MM.1S (cell line): ENCODE measurements around the gene CCL24.

ENCODE experiments used
- EZH2 ChIP-seq: fragments of 300-600 bp; sonication (generic); optimal IDR thresholded peaks from 2 replicates; pipeline ENCODE3; 2017; ENCODE audit warnings: low read depth, mild to moderate bottlenecking, antibody characterized with exemption, low read length, mixed read lengths
- EZH2phosphoT487 ChIP-seq: fragments of 300-600 bp; sonication (generic); IDR thresholded peaks from 2 replicates; pipeline ENCODE4 v1.6.1; 2018; ENCODE audit warnings: antibody characterized with exemption, low read length
- TF ChIP-seq, protein P1 (sequence below): fragments of 300-600 bp; sonication (generic); IDR thresholded peaks from 2 replicates; pipeline ENCODE4 v1.5.1; 2016; ENCODE audit warnings: antibody characterized with exemption, low read length, mixed read lengths

DNA sequence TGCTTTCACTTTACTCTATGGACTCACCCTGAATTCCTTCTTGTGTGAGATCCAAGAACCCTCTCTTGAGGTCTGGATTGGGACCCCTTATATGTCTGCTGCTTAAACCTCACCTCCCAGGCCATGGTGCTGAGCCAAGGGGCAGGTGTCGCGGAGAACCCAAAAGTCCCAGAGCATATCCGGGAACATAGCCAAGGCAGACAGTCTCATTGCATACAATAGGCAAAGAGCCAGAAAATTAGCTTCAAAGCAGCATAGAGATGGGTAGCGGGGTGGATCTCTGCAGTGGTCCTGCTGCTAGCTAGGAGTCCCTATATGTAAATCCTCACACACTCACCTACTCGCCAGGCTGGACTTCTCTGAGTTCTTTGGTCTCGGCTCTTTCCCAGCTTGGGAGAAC is 5.5 kb downstream of the CCL24 start:
- TF ChIP-seq, protein P1, sequence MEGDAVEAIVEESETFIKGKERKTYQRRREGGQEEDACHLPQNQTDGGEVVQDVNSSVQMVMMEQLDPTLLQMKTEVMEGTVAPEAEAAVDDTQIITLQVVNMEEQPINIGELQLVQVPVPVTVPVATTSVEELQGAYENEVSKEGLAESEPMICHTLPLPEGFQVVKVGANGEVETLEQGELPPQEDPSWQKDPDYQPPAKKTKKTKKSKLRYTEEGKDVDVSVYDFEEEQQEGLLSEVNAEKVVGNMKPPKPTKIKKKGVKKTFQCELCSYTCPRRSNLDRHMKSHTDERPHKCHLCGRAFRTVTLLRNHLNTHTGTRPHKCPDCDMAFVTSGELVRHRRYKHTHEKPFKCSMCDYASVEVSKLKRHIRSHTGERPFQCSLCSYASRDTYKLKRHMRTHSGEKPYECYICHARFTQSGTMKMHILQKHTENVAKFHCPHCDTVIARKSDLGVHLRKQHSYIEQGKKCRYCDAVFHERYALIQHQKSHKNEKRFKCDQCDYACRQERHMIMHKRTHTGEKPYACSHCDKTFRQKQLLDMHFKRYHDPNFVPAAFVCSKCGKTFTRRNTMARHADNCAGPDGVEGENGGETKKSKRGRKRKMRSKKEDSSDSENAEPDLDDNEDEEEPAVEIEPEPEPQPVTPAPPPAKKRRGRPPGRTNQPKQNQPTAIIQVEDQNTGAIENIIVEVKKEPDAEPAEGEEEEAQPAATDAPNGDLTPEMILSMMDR, result no peak
- no peak for TF ChIP-seq EZH2phosphoT487
- TF ChIP-seq EZH2, result no peak
